Progenitor cell of endocrine pancreas (in vitro differentiated cells): ENCODE results near the gene REM2. TPM values are rescaled to one million over a fixed set of nuclear protein-coding genes. Genes with fewer than 3 reads are reported as not detected.
"Not testable (repeated sequence)": the region's sequence is repeated elsewhere in the genome, so short reads cannot be mapped to it uniquely, and the experiment has no call there.

Experiments used
- DNase-seq: peaks from one replicate; pipeline ENCODE4 v3.0.0; 2021; ENCODE audit warnings: low spot score; ENCODE audit not compliant: unreplicated experiment
- H3K27ac Mint-ChIP-seq: 2 replicates; pipeline ENCODE4 v1.8.0; 2021; ENCODE audit warnings: mild to moderate bottlenecking, moderate library complexity, mixed read lengths
- H3K27me3 Mint-ChIP-seq: 2 replicates; pipeline ENCODE4 v1.8.0; 2021; ENCODE audit warnings: mixed read lengths
- H3K36me3 Mint-ChIP-seq: 2 replicates; pipeline ENCODE4 v1.8.0; 2022; ENCODE audit warnings: mixed read lengths; ENCODE audit not compliant: insufficient read depth
- H3K4me1 Mint-ChIP-seq: 2 replicates; pipeline ENCODE4 v1.8.0; 2021; ENCODE audit warnings: low read depth, mixed read lengths
- H3K4me3 Mint-ChIP-seq: 2 replicates; pipeline ENCODE4 v1.8.0; 2021; ENCODE audit warnings: low read depth, mild to moderate bottlenecking, moderate library complexity, mixed read lengths
- H3K9me3 Mint-ChIP-seq: 2 replicates; pipeline ENCODE4 v1.8.0; 2021; ENCODE audit warnings: low read depth, mixed read lengths
- total RNA-seq: library from RNA; stranded (reverse); gene quantifications from 2 replicates; pipeline ENCODE4 v1.2.1, GENCODE V29; 2021
- TF ChIP-seq, protein P1 (sequence below): fragments of 200-600 bp; sonication (generic); IDR thresholded peaks from one replicate; pipeline ENCODE4 v1.5.0; 2021; ENCODE audit warnings: antibody characterized with exemption, mild to moderate bottlenecking; ENCODE audit not compliant: unreplicated experiment

Gene REM2
- total RNA-seq, 1 donor from 2014 or later, result 11.3 TPM

DNA sequence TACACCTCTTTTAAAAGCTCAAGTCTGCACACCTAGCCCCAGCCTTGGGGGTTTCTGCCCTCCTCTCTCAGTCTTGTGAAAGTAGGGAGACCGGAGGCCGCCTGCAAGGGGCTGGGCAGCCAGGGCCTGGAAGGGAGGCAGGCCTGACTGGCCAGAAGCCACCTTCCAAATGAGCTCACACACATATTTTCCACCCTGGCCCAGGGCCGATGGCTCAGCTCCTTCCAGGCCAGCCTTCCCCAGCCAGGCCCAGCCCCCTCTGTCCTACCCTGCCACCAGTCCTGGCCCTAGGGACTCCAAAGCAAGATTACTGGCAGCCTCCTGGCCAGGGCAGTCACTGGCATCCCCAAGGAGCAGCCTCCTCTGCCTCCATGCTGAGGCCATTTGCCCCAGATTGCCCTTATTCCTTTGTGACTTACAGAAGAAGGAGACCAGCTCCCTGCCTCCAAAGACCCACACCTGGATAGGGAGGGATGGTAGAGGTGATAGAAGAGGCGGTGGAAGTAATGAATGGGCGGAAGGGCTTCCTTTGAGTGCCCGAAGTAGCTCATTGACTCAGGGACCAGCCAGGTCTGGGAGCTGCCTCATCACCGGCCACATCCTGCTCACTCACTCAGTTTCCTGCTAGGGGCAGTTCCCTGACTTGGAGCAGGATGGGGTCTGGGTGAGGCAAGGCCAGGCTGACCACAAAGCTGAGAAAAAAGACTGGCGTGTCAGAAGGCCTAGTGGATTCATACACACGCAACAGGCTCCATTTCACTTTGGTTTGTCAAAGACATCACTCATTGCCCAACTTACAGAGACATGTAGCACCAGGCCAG, 31.9 kb upstream of the REM2 start:
- no peak for DNase-seq
- H3K4me1 Mint-ChIP-seq, result peaks cover 6% of the 10 kb centered on the region
- H3K4me3 Mint-ChIP-seq, result no peak overlapping the region
- TF ChIP-seq, protein P1, sequence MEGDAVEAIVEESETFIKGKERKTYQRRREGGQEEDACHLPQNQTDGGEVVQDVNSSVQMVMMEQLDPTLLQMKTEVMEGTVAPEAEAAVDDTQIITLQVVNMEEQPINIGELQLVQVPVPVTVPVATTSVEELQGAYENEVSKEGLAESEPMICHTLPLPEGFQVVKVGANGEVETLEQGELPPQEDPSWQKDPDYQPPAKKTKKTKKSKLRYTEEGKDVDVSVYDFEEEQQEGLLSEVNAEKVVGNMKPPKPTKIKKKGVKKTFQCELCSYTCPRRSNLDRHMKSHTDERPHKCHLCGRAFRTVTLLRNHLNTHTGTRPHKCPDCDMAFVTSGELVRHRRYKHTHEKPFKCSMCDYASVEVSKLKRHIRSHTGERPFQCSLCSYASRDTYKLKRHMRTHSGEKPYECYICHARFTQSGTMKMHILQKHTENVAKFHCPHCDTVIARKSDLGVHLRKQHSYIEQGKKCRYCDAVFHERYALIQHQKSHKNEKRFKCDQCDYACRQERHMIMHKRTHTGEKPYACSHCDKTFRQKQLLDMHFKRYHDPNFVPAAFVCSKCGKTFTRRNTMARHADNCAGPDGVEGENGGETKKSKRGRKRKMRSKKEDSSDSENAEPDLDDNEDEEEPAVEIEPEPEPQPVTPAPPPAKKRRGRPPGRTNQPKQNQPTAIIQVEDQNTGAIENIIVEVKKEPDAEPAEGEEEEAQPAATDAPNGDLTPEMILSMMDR, result no peak
- H3K27me3 Mint-ChIP-seq, result no peaks in the 10 kb centered on the region
- H3K9me3 Mint-ChIP-seq, result no peaks in the 10 kb centered on the region
- H3K27ac Mint-ChIP-seq, result peak overlapping the region; percentile 41
- peaks cover 3% of the 10 kb centered on the region for H3K36me3 Mint-ChIP-seq

DNA sequence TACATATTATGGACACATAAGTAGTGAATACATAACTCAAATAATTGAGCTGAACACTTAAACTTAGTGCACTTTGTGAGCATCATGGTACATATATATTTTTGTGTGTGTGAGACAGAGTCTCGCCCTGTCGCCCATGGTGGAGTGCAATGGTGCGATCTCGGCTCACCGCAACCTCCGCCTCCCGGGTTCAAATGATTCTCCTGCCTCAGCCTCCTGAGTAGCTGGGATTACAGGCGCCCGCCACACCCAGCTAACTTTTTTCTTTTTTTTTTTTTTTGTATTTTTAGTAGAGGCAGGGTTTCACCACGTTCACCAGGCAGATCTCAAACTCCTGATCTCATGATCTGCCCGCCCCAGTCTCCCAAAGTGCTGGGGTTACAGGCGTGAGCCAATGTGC, 30.8 kb upstream of the REM2 start:
- not testable (repeated sequence) for H3K27me3 Mint-ChIP-seq, H3K9me3 Mint-ChIP-seq, H3K4me1 Mint-ChIP-seq, DNase-seq, H3K27ac Mint-ChIP-seq, H3K36me3 Mint-ChIP-seq, H3K4me3 Mint-ChIP-seq

DNA sequence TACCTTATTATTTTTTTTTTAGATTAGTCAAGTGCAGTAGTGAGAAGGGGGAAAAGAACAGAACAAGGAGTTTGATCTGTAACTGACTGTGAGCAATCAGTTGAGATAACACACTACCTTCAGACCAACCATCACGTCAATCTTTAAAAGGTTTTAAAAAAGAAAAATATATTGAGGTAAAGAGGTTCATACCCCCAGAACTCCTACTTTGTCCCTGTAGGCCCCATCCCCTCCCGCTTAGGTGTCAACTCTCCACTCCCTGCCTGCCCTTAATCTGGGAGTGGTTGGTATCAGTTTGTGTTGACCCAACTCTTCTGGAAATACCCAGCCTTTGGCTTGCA, 30.5 kb upstream of the REM2 start:
- no peaks in the 10 kb centered on the region for H3K9me3 Mint-ChIP-seq
- TF ChIP-seq, protein P1, result no peak
- peak overlapping the region; percentile 88 for H3K27ac Mint-ChIP-seq
- no peaks in the 10 kb centered on the region for H3K36me3 Mint-ChIP-seq
- no peaks in the 10 kb centered on the region for H3K27me3 Mint-ChIP-seq
- H3K4me3 Mint-ChIP-seq, result no peak overlapping the region
- DNase-seq, result no peak
- H3K4me1 Mint-ChIP-seq, result peaks cover 5% of the 10 kb centered on the region

DNA sequence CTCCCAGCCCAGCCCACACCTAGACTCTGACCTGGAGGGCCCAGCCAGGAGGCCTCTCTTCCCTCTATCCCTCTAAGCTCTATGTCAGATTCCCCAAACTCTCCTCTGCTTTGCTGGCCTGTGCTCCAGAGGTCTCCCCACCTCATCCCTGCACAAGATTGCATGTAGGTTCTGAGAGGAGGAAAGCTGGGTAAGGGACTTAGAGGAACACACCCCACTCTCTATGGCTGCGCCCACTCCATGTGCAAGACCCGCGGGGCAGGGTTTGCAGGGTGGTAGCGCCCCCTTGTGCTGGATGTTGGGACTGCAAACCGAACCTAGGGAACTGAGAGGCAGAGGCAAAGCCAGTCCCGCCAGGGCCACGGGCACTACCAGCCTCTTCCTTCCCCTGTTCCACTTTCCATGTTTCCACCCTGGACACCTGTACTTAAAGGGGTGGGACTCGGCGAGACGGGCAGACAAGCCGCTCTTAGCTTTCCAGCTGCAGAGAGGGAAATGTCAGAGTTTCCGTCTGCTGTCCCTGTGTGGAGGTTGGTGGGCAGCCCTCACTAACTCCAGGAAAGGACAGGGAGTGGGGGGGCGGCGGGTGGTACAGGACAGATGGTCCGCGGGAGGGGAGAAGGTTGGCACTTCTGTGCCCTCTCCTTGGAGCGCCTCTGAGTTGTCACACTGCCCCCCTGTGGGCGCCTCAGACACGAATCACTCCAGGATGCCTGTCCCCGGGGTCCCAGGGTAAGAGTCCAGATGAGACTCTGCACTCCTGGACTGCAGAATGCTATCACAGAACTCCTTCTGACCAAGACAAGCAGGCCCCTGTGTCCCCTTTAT, 29.9 kb upstream of the REM2 start:
- no peaks in the 10 kb centered on the region for H3K36me3 Mint-ChIP-seq
- H3K4me1 Mint-ChIP-seq, result peaks cover 3% of the 10 kb centered on the region
- peak overlapping the region; percentile 67 for H3K4me3 Mint-ChIP-seq
- peak; percentile 93 for DNase-seq
- TF ChIP-seq, protein P1, result peak; percentile 87
- H3K27me3 Mint-ChIP-seq, result no peaks in the 10 kb centered on the region
- H3K9me3 Mint-ChIP-seq, result no peaks in the 10 kb centered on the region
- peak overlapping the region; percentile 88 for H3K27ac Mint-ChIP-seq

DNA sequence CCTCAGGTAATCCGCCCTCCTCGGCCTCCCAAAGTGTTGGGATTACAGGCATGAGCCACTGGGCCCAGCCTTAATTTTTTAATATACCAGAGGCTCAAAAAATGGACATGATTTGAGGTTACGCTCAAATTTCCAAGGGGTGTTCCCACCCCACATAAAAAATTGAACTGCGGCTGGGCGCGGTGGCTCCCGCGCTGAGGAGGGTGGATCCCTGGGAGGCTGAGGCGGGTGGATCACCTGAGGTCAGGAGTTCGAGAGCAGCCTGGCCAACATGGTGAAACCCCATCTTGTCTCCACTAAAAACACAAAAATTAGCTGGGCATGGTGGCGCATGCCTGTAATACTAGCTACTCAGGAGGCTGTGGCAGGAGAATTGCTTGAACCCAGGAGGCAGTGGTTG, 28.7 kb upstream of the REM2 start:
- H3K4me1 Mint-ChIP-seq, H3K9me3 Mint-ChIP-seq, H3K4me3 Mint-ChIP-seq, H3K36me3 Mint-ChIP-seq, DNase-seq, H3K27me3 Mint-ChIP-seq, H3K27ac Mint-ChIP-seq: not testable (repeated sequence)

DNA sequence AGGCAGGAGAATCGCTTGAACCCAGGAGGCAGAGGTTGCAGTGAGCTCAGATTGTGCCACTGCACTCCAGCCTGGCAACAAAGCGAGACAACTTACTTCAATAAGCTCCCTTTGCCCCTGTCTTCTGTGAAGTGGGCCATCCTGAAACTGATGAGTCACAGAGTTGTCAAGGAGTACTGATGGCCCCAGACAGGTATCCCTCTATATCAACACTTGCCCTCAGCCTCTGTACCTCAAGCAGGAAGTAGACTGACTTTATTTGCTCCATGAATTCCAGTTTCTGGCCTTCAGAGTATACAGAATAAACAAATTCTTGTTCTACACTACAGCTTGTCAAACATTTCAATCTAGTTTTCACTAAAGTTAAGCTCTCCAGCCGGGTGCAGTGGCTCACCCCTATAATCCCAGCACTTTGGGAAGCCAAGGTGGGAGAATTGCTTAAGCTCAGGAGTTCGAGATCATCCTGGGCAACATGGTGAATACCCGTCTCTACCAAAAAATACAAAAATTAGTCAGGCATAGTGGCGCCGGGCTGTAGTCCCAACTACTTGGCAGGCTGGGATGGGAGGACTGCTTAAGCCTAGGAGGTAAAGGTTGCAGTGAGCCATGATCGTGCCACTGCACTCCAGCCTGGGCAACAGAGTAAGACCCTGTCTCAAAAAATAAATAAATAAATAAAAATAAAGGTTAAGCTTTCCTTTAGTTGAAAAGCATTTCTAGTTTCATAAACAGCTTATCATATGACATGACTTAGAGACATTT, 27.9 kb upstream of the REM2 start:
- Mint-ChIP-seq H3K9me3 (no peaks in the 10 kb centered on the region), H3K4me1 (peaks cover 3% of the 10 kb centered on the region)
- DNase-seq, result no peak

More for the DNA sequence above, 27.9 kb upstream of the REM2 start:
- no peaks in the 10 kb centered on the region for H3K36me3 Mint-ChIP-seq
- H3K27ac Mint-ChIP-seq, result peak overlapping the region; percentile 56
- no peaks in the 10 kb centered on the region for H3K27me3 Mint-ChIP-seq
- no peak overlapping the region for H3K4me3 Mint-ChIP-seq
- TF ChIP-seq, protein P1, result no peak
